Loucy (cell line): ENCODE measurements around the gene LCT.

ENCODE experiments used
- EZH2phosphoT487 ChIP-seq: fragments of 200-600 bp; IDR thresholded peaks from 2 replicates; pipeline ENCODE4 v1.6.1; 2018; ENCODE audit warnings: antibody characterized with exemption, mild to moderate bottlenecking, moderate library complexity, borderline replicate concordance
- TF ChIP-seq, protein P1 (sequence below): fragments of 200-600 bp; sonication (generic); conservative IDR thresholded peaks from 2 replicates; pipeline ENCODE4 v1.5.1; 2014; ENCODE audit warnings: mild to moderate bottlenecking, antibody characterized with exemption, low read length

GRCh38 chr2:135786823-135787222, 50.2 kb downstream of the LCT start:
- TF ChIP-seq, protein P1, sequence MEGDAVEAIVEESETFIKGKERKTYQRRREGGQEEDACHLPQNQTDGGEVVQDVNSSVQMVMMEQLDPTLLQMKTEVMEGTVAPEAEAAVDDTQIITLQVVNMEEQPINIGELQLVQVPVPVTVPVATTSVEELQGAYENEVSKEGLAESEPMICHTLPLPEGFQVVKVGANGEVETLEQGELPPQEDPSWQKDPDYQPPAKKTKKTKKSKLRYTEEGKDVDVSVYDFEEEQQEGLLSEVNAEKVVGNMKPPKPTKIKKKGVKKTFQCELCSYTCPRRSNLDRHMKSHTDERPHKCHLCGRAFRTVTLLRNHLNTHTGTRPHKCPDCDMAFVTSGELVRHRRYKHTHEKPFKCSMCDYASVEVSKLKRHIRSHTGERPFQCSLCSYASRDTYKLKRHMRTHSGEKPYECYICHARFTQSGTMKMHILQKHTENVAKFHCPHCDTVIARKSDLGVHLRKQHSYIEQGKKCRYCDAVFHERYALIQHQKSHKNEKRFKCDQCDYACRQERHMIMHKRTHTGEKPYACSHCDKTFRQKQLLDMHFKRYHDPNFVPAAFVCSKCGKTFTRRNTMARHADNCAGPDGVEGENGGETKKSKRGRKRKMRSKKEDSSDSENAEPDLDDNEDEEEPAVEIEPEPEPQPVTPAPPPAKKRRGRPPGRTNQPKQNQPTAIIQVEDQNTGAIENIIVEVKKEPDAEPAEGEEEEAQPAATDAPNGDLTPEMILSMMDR: no peak
- TF ChIP-seq EZH2phosphoT487: no peak
